ENCODE measurements around the gene RCN1.

RCN1 gene

GRCh38 chr11:32087597-32087996 lies 3.3 kb upstream of the RCN1 start:
- no peak overlapping the region for H3K4ac ChIP-seq (ENCODE audit: low read length)
- peaks cover 0 to 2% of the 10 kb centered on the region in 2 donors for H3K36me3 ChIP-seq (replicated peaks in 1 of 2; ENCODE audit: control insufficient read depth in 2 of 2, insufficient read depth in 2 of 2, low read length in 2 of 2)
- H3K4me1 ChIP-seq (ENCODE audit: control insufficient read depth in 2 of 2, insufficient read depth in 1 of 2, low read depth in 1 of 2, low read length in 2 of 2), result peaks cover 7 to 16% of the 10 kb centered on the region in 2 donors
- peaks cover 0 to 5% of the 10 kb centered on the region in 2 donors for H3K9me3 ChIP-seq (replicated peaks in 1 of 2; ENCODE audit: control insufficient read depth in 2 of 2, insufficient read depth in 1 of 2, low read depth in 1 of 2, low read length in 2 of 2)
- H4K8ac ChIP-seq (ENCODE audit: low read depth, low read length), result no peak overlapping the region
- H2BK120ac ChIP-seq (ENCODE audit: low read depth, low read length), result no peak overlapping the region
- DNase-seq (ENCODE audit: low spot score), result no peak
- no peak overlapping the region for H3K18ac ChIP-seq (ENCODE audit: low read length)
- no peak overlapping the region for H3K23ac ChIP-seq (ENCODE audit: low read depth, low read length, poor library complexity)
- no CpG with 5 or more reads among the region's 1 CpG for WGBS, 2 donors (ENCODE audit: extremely low coverage in 2 of 2, insufficient read length in 2 of 2, insufficient replicate concordance in 1 of 2)
- H3K4me2 ChIP-seq (ENCODE audit: insufficient read depth, low read length, poor library complexity, severe bottlenecking), result no peak overlapping the region
- no peak overlapping the region for H2BK15ac ChIP-seq (ENCODE audit: low read length)
- H3K79me1 ChIP-seq (ENCODE audit: low read depth, low read length), result peaks cover 2% of the 10 kb centered on the region
- no peak overlapping the region for H3K27ac ChIP-seq (replicated peaks; ENCODE audit: low read length)
- no peak overlapping the region for H2AFZ ChIP-seq (ENCODE audit: low read length)
- no peak overlapping the region for H2BK12ac ChIP-seq (ENCODE audit: low read length)
- H3K9ac ChIP-seq (ENCODE audit: low read depth, low read length, poor library complexity), result no peak overlapping the region
- no peak overlapping the region for H4K91ac ChIP-seq (ENCODE audit: low read depth, low read length, poor library complexity)
- no peak overlapping the region for H2BK5ac ChIP-seq (ENCODE audit: low read length)
- H3K27me3 ChIP-seq (ENCODE audit: control insufficient read depth in 3 of 3, insufficient read depth in 3 of 3, low read depth in 1 of 3, low read length in 3 of 3), result no peaks in the 10 kb centered on the region
- H2AK5ac ChIP-seq (ENCODE audit: low read depth, low read length), result no peak overlapping the region
- no peak overlapping the region for H3K14ac ChIP-seq (ENCODE audit: low read length)
- H3K4me3 ChIP-seq (ENCODE audit: low read length in 2 of 2), result no peak overlapping the region

GRCh38 chr11:32088117-32088941 lies 2.5 kb upstream of the RCN1 start:
- Histone ChIP-seq H3K4ac (ENCODE audit: low read length) (no peak overlapping the region), H2BK5ac (ENCODE audit: low read length) (no peak overlapping the region), H3K9ac (ENCODE audit: low read depth, low read length, poor library complexity) (no peak overlapping the region), H3K9me3 (replicated peaks in 1 of 2; ENCODE audit: control insufficient read depth in 2 of 2, insufficient read depth in 1 of 2, low read depth in 1 of 2, low read length in 2 of 2) (no peaks in the 10 kb centered on the region), H2AFZ (ENCODE audit: low read length) (peak overlapping the region; percentile 12), H3K27me3 (ENCODE audit: control insufficient read depth in 3 of 3, insufficient read depth in 3 of 3, low read depth in 1 of 3, low read length in 3 of 3) (no peaks in the 10 kb centered on the region), H3K36me3 (replicated peaks in 1 of 2; ENCODE audit: control insufficient read depth in 2 of 2, insufficient read depth in 2 of 2, low read length in 2 of 2) (peaks cover 0 to 9% of the 10 kb centered on the region in 2 donors), H4K91ac (ENCODE audit: low read depth, low read length, poor library complexity) (no peak overlapping the region), H3K4me1 (ENCODE audit: control insufficient read depth in 2 of 2, insufficient read depth in 1 of 2, low read depth in 1 of 2, low read length in 2 of 2) (peaks cover 14 to 21% of the 10 kb centered on the region in 2 donors), H3K27ac (replicated peaks; ENCODE audit: low read length) (no peak overlapping the region), H2AK5ac (ENCODE audit: low read depth, low read length) (no peak overlapping the region), H2BK12ac (ENCODE audit: low read length) (no peak overlapping the region), H3K79me1 (ENCODE audit: low read depth, low read length) (peaks cover 6% of the 10 kb centered on the region), H3K4me2 (ENCODE audit: insufficient read depth, low read length, poor library complexity, severe bottlenecking) (no peak overlapping the region), H3K14ac (ENCODE audit: low read length) (no peak overlapping the region), H3K4me3 (ENCODE audit: low read length in 2 of 2) (no peak overlapping the region), H2BK15ac (ENCODE audit: low read length) (no peak overlapping the region), H3K23ac (ENCODE audit: low read depth, low read length, poor library complexity) (no peak overlapping the region), H2BK120ac (ENCODE audit: low read depth, low read length) (no peak overlapping the region), H4K8ac (ENCODE audit: low read depth, low read length) (no peak overlapping the region), H3K18ac (ENCODE audit: low read length) (no peak overlapping the region)
- no peak for DNase-seq (ENCODE audit: low spot score)
- no CpG with 5 or more reads among the region's 4 CpGs for WGBS, 2 donors (ENCODE audit: extremely low coverage in 2 of 2, insufficient read length in 2 of 2, insufficient replicate concordance in 1 of 2)

DNA sequence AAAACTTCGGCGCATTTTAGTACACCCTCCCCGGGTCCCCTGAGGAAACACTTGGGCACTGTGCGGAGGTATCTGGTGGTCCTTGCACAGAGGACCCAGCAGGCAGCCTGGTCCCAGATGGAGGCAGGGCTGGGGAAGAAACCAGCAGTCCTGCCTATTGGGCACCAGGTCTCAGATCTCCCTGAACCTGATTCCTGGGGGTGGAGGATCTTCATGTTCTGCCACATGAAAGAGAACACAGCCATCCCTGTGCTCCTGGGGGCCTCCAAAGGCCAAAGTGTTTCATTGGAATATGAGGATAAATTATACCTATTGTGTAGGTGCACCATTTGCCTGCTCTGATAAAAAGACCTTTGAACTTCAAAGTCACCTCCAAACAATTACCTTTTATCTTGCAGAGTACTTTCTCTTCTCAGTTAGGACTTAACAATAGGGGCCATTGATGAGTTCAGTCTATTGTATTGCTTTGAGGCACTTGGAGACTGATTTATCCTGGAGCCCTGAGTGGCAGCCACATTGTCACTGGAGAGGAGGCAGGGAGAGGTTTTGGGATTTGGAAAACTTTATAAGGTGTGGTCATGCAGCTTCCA lies 1.8 kb downstream of the RCN1 start:
- Histone ChIP-seq H4K8ac (ENCODE audit: low read depth, low read length) (no peak overlapping the region), H3K27ac (replicated peaks; ENCODE audit: low read length) (no peak overlapping the region), H3K36me3 (replicated peaks in 1 of 2; ENCODE audit: control insufficient read depth in 2 of 2, insufficient read depth in 2 of 2, low read length in 2 of 2) (peaks cover 16 to 51% of the 10 kb centered on the region in 2 donors), H2AFZ (ENCODE audit: low read length) (no peak overlapping the region), H3K4me1 (ENCODE audit: control insufficient read depth in 2 of 2, insufficient read depth in 1 of 2, low read depth in 1 of 2, low read length in 2 of 2) (peaks cover 14 to 21% of the 10 kb centered on the region in 2 donors), H3K9ac (ENCODE audit: low read depth, low read length, poor library complexity) (no peak overlapping the region), H3K23ac (ENCODE audit: low read depth, low read length, poor library complexity) (no peak overlapping the region), H2BK120ac (ENCODE audit: low read depth, low read length) (no peak overlapping the region), H3K4ac (ENCODE audit: low read length) (no peak overlapping the region), H3K4me2 (ENCODE audit: insufficient read depth, low read length, poor library complexity, severe bottlenecking) (peak overlapping the region; percentile 22), H3K9me3 (replicated peaks in 1 of 2; ENCODE audit: control insufficient read depth in 2 of 2, insufficient read depth in 1 of 2, low read depth in 1 of 2, low read length in 2 of 2) (peaks cover 0 to 14% of the 10 kb centered on the region in 2 donors), H2BK5ac (ENCODE audit: low read length) (no peak overlapping the region), H3K27me3 (ENCODE audit: control insufficient read depth in 3 of 3, insufficient read depth in 3 of 3, low read depth in 1 of 3, low read length in 3 of 3) (no peaks in the 10 kb centered on the region), H3K18ac (ENCODE audit: low read length) (peak overlapping the region; percentile 17), H2BK15ac (ENCODE audit: low read length) (no peak overlapping the region), H3K79me1 (ENCODE audit: low read depth, low read length) (peaks cover 9% of the 10 kb centered on the region), H2AK5ac (ENCODE audit: low read depth, low read length) (no peak overlapping the region), H4K91ac (ENCODE audit: low read depth, low read length, poor library complexity) (no peak overlapping the region), H3K4me3 (ENCODE audit: low read length in 2 of 2) (peak overlapping the region; percentile 63 to 87), H2BK12ac (ENCODE audit: low read length) (no peak overlapping the region), H3K14ac (ENCODE audit: low read length) (no peak overlapping the region)
- peak; percentile 23 for DNase-seq (ENCODE audit: low spot score)
- WGBS, 2 donors (ENCODE audit: extremely low coverage in 2 of 2, insufficient read length in 2 of 2, insufficient replicate concordance in 1 of 2), result no CpG with 5 or more reads among the region's 4 CpGs

GRCh38 chr11:32094923-32095322 lies 4.0 kb downstream of the RCN1 start:
- Histone ChIP-seq H3K79me1 (ENCODE audit: low read depth, low read length) (peaks cover 9% of the 10 kb centered on the region), H3K27ac (replicated peaks; ENCODE audit: low read length) (no peak overlapping the region), H3K14ac (ENCODE audit: low read length) (no peak overlapping the region), H2BK12ac (ENCODE audit: low read length) (no peak overlapping the region), H2AFZ (ENCODE audit: low read length) (no peak overlapping the region), H2BK5ac (ENCODE audit: low read length) (no peak overlapping the region), H3K18ac (ENCODE audit: low read length) (no peak overlapping the region), H3K4me3 (ENCODE audit: low read length in 2 of 2) (no peak overlapping the region), H3K27me3 (ENCODE audit: control insufficient read depth in 3 of 3, insufficient read depth in 3 of 3, low read depth in 1 of 3, low read length in 3 of 3) (no peaks in the 10 kb centered on the region), H3K4ac (ENCODE audit: low read length) (no peak overlapping the region), H3K23ac (ENCODE audit: low read depth, low read length, poor library complexity) (no peak overlapping the region), H2AK5ac (ENCODE audit: low read depth, low read length) (no peak overlapping the region), H2BK15ac (ENCODE audit: low read length) (no peak overlapping the region), H2BK120ac (ENCODE audit: low read depth, low read length) (no peak overlapping the region), H3K9me3 (replicated peaks in 1 of 2; ENCODE audit: control insufficient read depth in 2 of 2, insufficient read depth in 1 of 2, low read depth in 1 of 2, low read length in 2 of 2) (peaks cover 0 to 14% of the 10 kb centered on the region in 2 donors), H3K36me3 (replicated peaks in 1 of 2; ENCODE audit: control insufficient read depth in 2 of 2, insufficient read depth in 2 of 2, low read length in 2 of 2) (peaks cover 32 to 72% of the 10 kb centered on the region in 2 donors), H4K8ac (ENCODE audit: low read depth, low read length) (no peak overlapping the region), H3K9ac (ENCODE audit: low read depth, low read length, poor library complexity) (no peak overlapping the region), H3K4me2 (ENCODE audit: insufficient read depth, low read length, poor library complexity, severe bottlenecking) (no peak overlapping the region), H4K91ac (ENCODE audit: low read depth, low read length, poor library complexity) (no peak overlapping the region), H3K4me1 (ENCODE audit: control insufficient read depth in 2 of 2, insufficient read depth in 1 of 2, low read depth in 1 of 2, low read length in 2 of 2) (peaks cover 14% of the 10 kb centered on the region in 2 donors)
- WGBS, 2 donors (ENCODE audit: extremely low coverage in 2 of 2, insufficient read length in 2 of 2, insufficient replicate concordance in 1 of 2), result no CpG with 5 or more reads among the region's 1 CpG
- no peak for DNase-seq (ENCODE audit: low spot score)

Data from neuronal stem cell (in vitro differentiated cells).